ENCODE data around the gene RNF208. TPM values are rescaled to one million over a fixed set of nuclear protein-coding genes. Genes with fewer than 3 reads are reported as not detected.

Gene RNF208
- total and polyA plus RNA-seq, 9 of the 15 experiments (the other 6 are each of a cell fraction or from before 2014, with no cell fraction given) = 0.15 to 6.9 (median 0.50) TPM; not detected in 2

DNA sequence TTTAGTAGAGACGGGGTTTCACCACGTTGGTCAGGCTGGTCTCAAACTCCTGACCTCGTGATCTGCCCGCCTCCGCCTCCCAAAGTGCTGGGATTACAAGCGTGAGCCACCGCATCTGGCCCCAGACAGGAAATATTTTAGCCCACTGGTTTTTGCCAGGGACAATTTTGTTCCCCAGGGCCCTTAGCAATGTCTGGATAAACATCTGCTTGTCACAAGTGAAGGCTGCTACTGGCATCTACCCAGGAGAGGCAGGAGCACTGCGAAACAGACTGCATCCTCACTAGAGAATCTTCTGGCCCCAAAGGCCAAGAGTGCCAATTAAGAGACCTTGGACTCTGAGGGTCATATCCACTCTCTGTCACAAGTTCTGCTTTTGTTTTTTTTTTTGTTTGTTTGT lies 19.1 kb downstream of the RNF208 start:
- peak overlapping the region in 1 of 2 experiments; percentile 57; a peak in 1 of 4 replicates for H3K9ac ChIP-seq (ENCODE audit: insufficient read depth in 1 of 2, low read depth in 2 of 2, low read length in 2 of 2)
- ATAC-seq = no peak
- TF ChIP-seq CREB1 (IDR thresholded peaks at IDR 0.05) (0 out of 2 replicates have a peak, but pooled peaks have one; percentile 5), CREB1 (CRISPR knock-in tag; IDR thresholded peaks at IDR 0.05) (no peak)
- TF ChIP-seq, protein P1, sequence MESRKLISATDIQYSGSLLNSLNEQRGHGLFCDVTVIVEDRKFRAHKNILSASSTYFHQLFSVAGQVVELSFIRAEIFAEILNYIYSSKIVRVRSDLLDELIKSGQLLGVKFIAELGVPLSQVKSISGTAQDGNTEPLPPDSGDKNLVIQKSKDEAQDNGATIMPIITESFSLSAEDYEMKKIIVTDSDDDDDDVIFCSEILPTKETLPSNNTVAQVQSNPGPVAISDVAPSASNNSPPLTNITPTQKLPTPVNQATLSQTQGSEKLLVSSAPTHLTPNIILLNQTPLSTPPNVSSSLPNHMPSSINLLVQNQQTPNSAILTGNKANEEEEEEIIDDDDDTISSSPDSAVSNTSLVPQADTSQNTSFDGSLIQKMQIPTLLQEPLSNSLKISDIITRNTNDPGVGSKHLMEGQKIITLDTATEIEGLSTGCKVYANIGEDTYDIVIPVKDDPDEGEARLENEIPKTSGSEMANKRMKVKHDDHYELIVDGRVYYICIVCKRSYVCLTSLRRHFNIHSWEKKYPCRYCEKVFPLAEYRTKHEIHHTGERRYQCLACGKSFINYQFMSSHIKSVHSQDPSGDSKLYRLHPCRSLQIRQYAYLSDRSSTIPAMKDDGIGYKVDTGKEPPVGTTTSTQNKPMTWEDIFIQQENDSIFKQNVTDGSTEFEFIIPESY (CRISPR knock-in tag; IDR thresholded peaks at IDR 0.05) = no peak
- H3K9me3 ChIP-seq (replicated peaks; ENCODE audit: control insufficient read depth, insufficient read depth, low read depth, low read length) = no peaks in the 10 kb centered on the region
- H3K4me3 ChIP-seq = no peak overlapping the region
- ChIA-PET POLR2A (interaction anchor here (1.5 to 5.7 kb wide), 2 partner anchors 8 to 13 kb away, joined by 5 to 56 read pairs; partner anchors contain the start of genes ANAPC2 and SSNA1), CTCF (ENCODE audit: low intra/inter-chr PET ratio) (no interaction called here)
- H4K20me1 ChIP-seq (replicated peaks; ENCODE audit: control insufficient read depth, insufficient read depth, low read length) = peaks cover 5% of the 10 kb centered on the region
- H3K9me1 ChIP-seq (ENCODE audit: control insufficient read depth, insufficient read depth, low read length) = peaks cover 3% of the 10 kb centered on the region
- no TSS peak for BruUV-seq (replicated peaks)
- H3K27me3 ChIP-seq (ENCODE audit: control insufficient read depth in 2 of 2, insufficient read depth in 2 of 2, low read length in 2 of 2) = no peaks in the 10 kb centered on the region
- H3K36me3 ChIP-seq (ENCODE audit: control insufficient read depth, insufficient read depth, low read length) = peaks cover 30% of the 10 kb centered on the region; the same call in 2 of the 3 replicates
- no peak for DNase-seq (ENCODE audit: extremely low read depth in 1 of 4, low spot score in 3 of 4)
- H3K79me2 ChIP-seq (ENCODE audit: control insufficient read depth, insufficient read depth, low read length) = peaks cover 78% of the 10 kb centered on the region
- peaks cover 41 to 81% of the 10 kb centered on the region in 2 experiments for H3K4me1 ChIP-seq (replicated peaks in 1 of 2; ENCODE audit: control insufficient read depth in 2 of 2, insufficient read depth in 2 of 2, low read length in 2 of 2)
- no peak for FAIRE-seq
- H3K27ac ChIP-seq (ENCODE audit: extremely low read depth, low read depth, low read length) = no peak overlapping the region
- 27% methylated on average over 8 of the region's 8 CpGs for WGBS (ENCODE audit: insufficient coverage, low coverage, missing lambda C conversion rate)
- peak overlapping the region; percentile 26 for H3K4me2 ChIP-seq (ENCODE audit: insufficient read depth, low read length)
- H2AFZ ChIP-seq (ENCODE audit: low read depth, low read length) = no peak overlapping the region
- intact Hi-C loops (cut with micrococcal nuclease) = no loop called here
- in situ Hi-C loops (cut with MboI) = no loop called here

Measured in K562 (cell line).